Hematopoietic multipotent progenitor cell treated with erythropoietin and hydrocortisone succinate and interleukin-3 and kit ligand, for 15 days (in vitro differentiated cells): ENCODE data around the gene DNAJC2.
"Not testable (repeated sequence)": the region's sequence is repeated elsewhere in the genome, so short reads cannot be mapped to it uniquely, and the experiment has no call there.

Experiments
- DNase-seq: peaks from one replicate; pipeline ENCODE4 v3.0.0-alpha.2; 2015; ENCODE audit warnings: low spot score

DNAJC2 gene

GRCh38 chr7:103341466-103341865 lies 3.1 kb downstream of the DNAJC2 start:
- DNase-seq: no peak

GRCh38 chr7:103338864-103339263 lies 5.7 kb downstream of the DNAJC2 start:
- no peak for DNase-seq

GRCh38 chr7:103336761-103337160 lies 7.8 kb downstream of the DNAJC2 start:
- no peak for DNase-seq

GRCh38 chr7:103325744-103326143 lies 18.8 kb downstream of the DNAJC2 start:
- no peak for DNase-seq

GRCh38 chr7:103317009-103317408 lies 27.6 kb downstream of the DNAJC2 start:
- no peak for DNase-seq

- no peak for DNase-seq
These were observed 28.1 kb downstream of the DNAJC2 start for GRCh38 chr7:103316380-103316941.

GRCh38 chr7:103314852-103315251 lies 29.7 kb downstream of the DNAJC2 start:
- no peak for DNase-seq

- no peak for DNase-seq
These were observed 36.9 kb downstream of the DNAJC2 start for GRCh38 chr7:103307503-103308231.

- no peak for DNase-seq
These were observed 43.1 kb downstream of the DNAJC2 start for GRCh38 chr7:103301441-103301840.

- DNase-seq: no peak
These were observed 44.9 kb downstream of the DNAJC2 start for GRCh38 chr7:103299660-103300059.

GRCh38 chr7:103297837-103298179 lies 46.8 kb downstream of the DNAJC2 start:
- DNase-seq: no peak

- peak; percentile 94 for DNase-seq
These were observed 47.4 kb downstream of the DNAJC2 start, which contains the start of gene PMPCB for GRCh38 chr7:103296901-103297836. Gene PMPCB (plus strand): TSS chr7:103297435. CDS start chr7:103297460, 25 bp downstream.

GRCh38 chr7:103293526-103293925 lies 51.0 kb downstream of the DNAJC2 start:
- no peak for DNase-seq

- no peak for DNase-seq
These were observed 52.4 kb downstream of the DNAJC2 start for GRCh38 chr7:103292122-103292521.

GRCh38 chr7:103282802-103283427 lies 61.7 kb downstream of the DNAJC2 start:
- DNase-seq: not testable (repeated sequence)

GRCh38 chr7:103280803-103281155 lies 63.8 kb downstream of the DNAJC2 start:
- DNase-seq: not testable (repeated sequence)

GRCh38 chr7:103279963-103280802 lies 64.4 kb downstream of the DNAJC2 start:
- DNase-seq: peak; percentile 76

GRCh38 chr7:103279636-103279962 lies 65.0 kb downstream of the DNAJC2 start:
- not testable (repeated sequence) for DNase-seq

- DNase-seq: not testable (repeated sequence)
These were observed 66.4 kb downstream of the DNAJC2 start for GRCh38 chr7:103278195-103278594.

- not testable (repeated sequence) for DNase-seq
These were observed 69.7 kb downstream of the DNAJC2 start for GRCh38 chr7:103274867-103275266.

GRCh38 chr7:103273374-103273773 lies 71.2 kb downstream of the DNAJC2 start:
- DNase-seq: not testable (repeated sequence)
